Kidney (tissue), 14 donors: ENCODE results near the gene ABCA8. TPM values are rescaled to one million over a fixed set of nuclear protein-coding genes. Genes with fewer than 3 reads are reported as not detected.

Experiments used
- DNase-seq, 5 donors: peaks; one replicate each; pipeline ENCODE4 v3.0.0-alpha.2; 2013 to 2020
- FAIRE-seq: peaks from 2 replicates; lab custom pipeline; 2012; peaks lifted over from hg19 to GRCh38; lab: Jason Lieb, UNC
- H3K27ac ChIP-seq, 2 donors: one replicate each; pipeline ENCODE4 v1.7.0; 2013; ENCODE audit warnings: low read depth in 2 of 2, low read length in 2 of 2, inconsistent platforms in 1 of 2
- H3K27me3 ChIP-seq: one replicate; pipeline ENCODE4 v1.7.1; 2013; ENCODE audit warnings: low read length, inconsistent platforms; ENCODE audit not compliant: control insufficient read depth, insufficient read depth
- H3K36me3 ChIP-seq, 3 donors: one replicate each; pipeline versions ENCODE4 v1.7.0 to v1.7.1; 2013; ENCODE audit warnings: low read length in 3 of 3, control low read depth in 1 of 3, inconsistent platforms in 1 of 3; ENCODE audit not compliant: insufficient read depth in 3 of 3, control insufficient read depth in 2 of 3
- H3K4me1 ChIP-seq, 3 donors: one replicate each; pipeline versions ENCODE4 v1.7.0 to v1.7.1; 2013; ENCODE audit warnings: low read length in 3 of 3, inconsistent platforms in 1 of 3, low read depth in 1 of 3; ENCODE audit not compliant: control insufficient read depth in 2 of 3, insufficient read depth in 2 of 3
- H3K4me3 ChIP-seq, 3 donors: one replicate each; pipeline versions ENCODE4 v1.7.0 to v1.8.1; 2013; ENCODE audit warnings: low read length in 3 of 3, control low read depth in 1 of 3, inconsistent platforms in 1 of 3
- H3K9ac ChIP-seq, 3 donors: one replicate each; pipeline versions ENCODE4 v1.7.0 to v1.7.1; 2013; ENCODE audit warnings: low read length in 3 of 3, control low read depth in 1 of 3, inconsistent platforms in 1 of 3
- H3K9me3 ChIP-seq, 3 donors: one replicate each; pipeline versions ENCODE4 v1.7.0 to v1.7.1; 2013; ENCODE audit warnings: low read length in 3 of 3, control low read depth in 1 of 3, inconsistent platforms in 1 of 3; ENCODE audit not compliant: control insufficient read depth in 2 of 3, insufficient read depth in 1 of 3
- intact Hi-C: fragments of 100-400 bp; cut with DNase I; formaldehyde crosslinking; loops from one replicate; pipeline ENCODE4 v1.11.1; 2022
- polyA plus RNA-seq: library from polyadenylated mRNA; stranded (reverse); fragments of 350-450 nt; fragmentation: Illumina TruSeq; extraction: RNeasy Lipid Tissue Mini Kit (QIAGEN cat#74804); gene quantifications from one replicate; pipeline ENCODE4 v1.2.3, GENCODE V29; 2014; ENCODE audit warnings: low read depth, low replicate concordance; ENCODE audit not compliant: insufficient read depth
- total RNA-seq: library from RNA; stranded (reverse); fragmentation: NEBNext Ultra II Directional; extraction: Animal tissue kit (Norgen Biotek cat#: 25700); gene quantifications from one replicate; pipeline ENCODE4 v1.2.1, GENCODE V29; 2021
- TF ChIP-seq, protein P1 (sequence below): IDR thresholded peaks from 3 replicates; pipeline ENCODE4 v1.5.1; 2012; ENCODE audit warnings: mild to moderate bottlenecking, moderate library complexity, borderline replicate concordance; ENCODE audit not compliant: insufficient read depth; ENCODE audit errors: extremely low read depth
- donor health status: control.
- donor health status: control.
- donor health status: control.
- donor health status: control.
- donor health status: control.
- donor health status: DM: yes; HTN: yes; CAD: no.
- donor health status: Normal renal cell carcinoma (clear cell type).

Gene ABCA8
- total and polyA plus RNA-seq, 2 donors from 2014 or later = 3.7 to 9.4 TPM

DNA sequence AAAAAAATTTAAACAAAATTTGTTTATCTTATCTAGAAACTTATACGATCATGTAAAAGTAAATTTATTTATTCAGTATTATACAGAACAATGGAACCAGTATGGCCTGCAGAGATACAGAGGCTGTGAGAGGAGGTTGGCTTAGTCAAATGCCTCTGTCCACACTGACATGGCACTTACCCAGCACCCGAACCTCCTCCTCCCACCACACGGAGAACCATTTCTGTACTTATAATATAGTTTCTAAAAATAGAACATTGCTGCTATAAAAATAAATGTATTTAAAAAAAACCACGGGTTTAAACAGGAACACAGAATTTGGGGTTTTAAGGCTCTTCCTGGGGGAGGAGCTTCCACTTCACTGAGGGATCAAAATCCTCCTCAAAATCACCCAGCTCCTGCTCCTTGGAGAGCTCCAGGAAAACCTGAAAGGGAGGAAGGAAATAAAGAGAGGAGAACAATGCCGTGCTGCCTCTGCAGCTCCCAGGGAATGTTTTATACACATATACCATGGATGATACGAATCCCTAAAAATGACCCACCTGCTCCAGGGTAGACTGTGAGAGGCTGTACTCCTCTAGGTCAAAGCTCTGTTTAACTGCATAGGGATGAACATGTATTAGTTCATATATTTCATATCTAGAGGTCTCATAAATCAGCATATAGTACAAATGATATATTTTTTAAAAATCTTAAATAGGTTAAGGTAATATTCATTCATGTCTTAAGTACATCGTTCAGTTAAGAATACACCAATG, 87.3 kb downstream of the ABCA8 start:
- intact Hi-C loops = no loop called here
- Histone ChIP-seq H3K9me3 (no peaks in the 10 kb centered on the region), H3K4me1 (no peaks in the 10 kb centered on the region), H3K27me3 (no peaks in the 10 kb centered on the region), H3K9ac (no peak overlapping the region), H3K36me3 (no peaks in the 10 kb centered on the region), H3K4me3 (no peak overlapping the region), H3K27ac (no peak overlapping the region)
- FAIRE-seq (no peak), DNase-seq (no peak)
- TF ChIP-seq, protein P1, sequence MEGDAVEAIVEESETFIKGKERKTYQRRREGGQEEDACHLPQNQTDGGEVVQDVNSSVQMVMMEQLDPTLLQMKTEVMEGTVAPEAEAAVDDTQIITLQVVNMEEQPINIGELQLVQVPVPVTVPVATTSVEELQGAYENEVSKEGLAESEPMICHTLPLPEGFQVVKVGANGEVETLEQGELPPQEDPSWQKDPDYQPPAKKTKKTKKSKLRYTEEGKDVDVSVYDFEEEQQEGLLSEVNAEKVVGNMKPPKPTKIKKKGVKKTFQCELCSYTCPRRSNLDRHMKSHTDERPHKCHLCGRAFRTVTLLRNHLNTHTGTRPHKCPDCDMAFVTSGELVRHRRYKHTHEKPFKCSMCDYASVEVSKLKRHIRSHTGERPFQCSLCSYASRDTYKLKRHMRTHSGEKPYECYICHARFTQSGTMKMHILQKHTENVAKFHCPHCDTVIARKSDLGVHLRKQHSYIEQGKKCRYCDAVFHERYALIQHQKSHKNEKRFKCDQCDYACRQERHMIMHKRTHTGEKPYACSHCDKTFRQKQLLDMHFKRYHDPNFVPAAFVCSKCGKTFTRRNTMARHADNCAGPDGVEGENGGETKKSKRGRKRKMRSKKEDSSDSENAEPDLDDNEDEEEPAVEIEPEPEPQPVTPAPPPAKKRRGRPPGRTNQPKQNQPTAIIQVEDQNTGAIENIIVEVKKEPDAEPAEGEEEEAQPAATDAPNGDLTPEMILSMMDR = no peak

DNA sequence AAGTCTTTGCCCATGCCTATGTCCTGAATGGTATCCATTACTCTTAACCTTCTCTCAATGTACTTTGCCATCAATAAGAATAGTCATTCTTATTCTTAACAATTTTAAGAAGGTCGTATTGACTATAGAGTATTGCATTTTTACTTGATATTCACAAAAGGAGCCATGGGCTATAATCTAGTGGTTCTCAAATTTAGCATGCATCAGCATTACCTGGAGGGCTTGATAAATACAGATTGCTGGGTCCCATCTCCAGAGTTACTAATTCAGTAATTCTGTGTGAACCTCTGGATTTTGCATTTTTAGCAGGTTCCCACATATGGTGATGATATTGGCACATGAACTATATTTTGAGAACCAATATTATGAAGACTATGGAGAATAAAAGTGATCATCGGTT, 89.6 kb downstream of the ABCA8 start:
- TF ChIP-seq, protein P1 = no peak
- FAIRE-seq = no peak
- Histone ChIP-seq H3K36me3 (no peaks in the 10 kb centered on the region), H3K9me3 (no peaks in the 10 kb centered on the region), H3K27me3 (no peaks in the 10 kb centered on the region), H3K4me1 (no peaks in the 10 kb centered on the region), H3K9ac (no peak overlapping the region), H3K27ac (no peak overlapping the region), H3K4me3 (no peak overlapping the region)
- intact Hi-C loops = no loop called here
- no peak for DNase-seq

DNA sequence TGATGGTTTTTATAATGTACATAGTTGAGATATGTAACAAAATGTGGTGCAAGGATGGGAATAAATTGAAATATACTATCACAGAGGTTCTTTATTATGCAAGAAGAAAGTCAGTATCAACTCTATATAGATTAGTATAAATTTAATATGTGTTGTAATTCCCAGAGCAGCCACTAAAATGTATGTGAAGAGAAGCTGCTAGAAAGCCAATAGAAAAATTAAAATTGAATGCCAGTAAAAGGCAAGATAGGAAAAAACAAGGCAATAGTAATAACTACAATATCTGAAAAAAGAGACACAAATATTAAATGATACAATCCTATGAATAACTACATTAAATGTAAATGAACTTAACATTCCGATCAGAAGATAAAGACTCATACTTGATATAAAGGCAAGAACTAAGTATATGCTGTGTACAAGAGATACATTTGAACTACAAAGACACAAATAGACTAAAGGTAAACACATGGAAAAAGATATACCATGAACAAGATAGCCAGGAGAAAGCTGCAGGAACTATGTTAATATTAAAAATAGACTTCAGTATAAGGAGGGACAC, 92.0 kb downstream of the ABCA8 start:
- no peaks in the 10 kb centered on the region for H3K4me1 ChIP-seq
- TF ChIP-seq, protein P1 = no peak
- no peak overlapping the region for H3K4me3 ChIP-seq
- H3K9me3 ChIP-seq = peaks cover 0 to 5% (median 0%) of the 10 kb centered on the region in 3 donors
- H3K27me3 ChIP-seq = no peaks in the 10 kb centered on the region
- FAIRE-seq (no peak), DNase-seq (no peak)
- H3K9ac ChIP-seq = no peak overlapping the region
- no peaks in the 10 kb centered on the region for H3K36me3 ChIP-seq
- H3K27ac ChIP-seq = no peak overlapping the region
- intact Hi-C loops = no loop called here
